ENCODE results near the gene ELMO1.

DNA sequence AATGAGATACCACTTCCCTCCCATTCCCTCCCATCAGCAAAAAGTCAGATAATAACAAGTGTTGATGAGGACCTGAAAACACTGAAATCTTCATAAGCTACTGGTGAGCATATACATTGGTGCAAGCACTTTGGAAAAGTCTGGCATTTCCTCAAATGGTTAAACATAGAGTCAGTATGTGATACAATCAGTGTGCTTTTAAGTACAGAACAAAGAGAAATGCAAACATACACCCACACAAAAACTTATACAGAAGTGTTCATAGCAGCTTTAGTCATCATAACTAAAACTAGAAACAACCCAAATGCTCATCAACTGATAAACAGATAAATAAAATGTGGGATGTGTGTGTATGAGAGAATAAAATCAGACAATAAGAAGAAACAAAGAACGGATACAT is 261.9 kb downstream of the ELMO1 start:
- TF ChIP-seq FOXM1 (IDR thresholded peaks at IDR 0.05; ENCODE audit: borderline replicate concordance): no peak
- no peak for TF ChIP-seq FOXK2 (IDR thresholded peaks at IDR 0.05)
- no peak for TF ChIP-seq LEF1 (IDR thresholded peaks at IDR 0.05; ENCODE audit: borderline replicate concordance)
- no peak for TF ChIP-seq SUZ12 (IDR thresholded peaks at IDR 0.05)
- no peak for TF ChIP-seq BHLHE40 (IDR thresholded peaks at IDR 0.05; ENCODE audit: borderline replicate concordance)
